GM19035 (cell line): ENCODE data around the gene APMAP.
A peak's percentile ranks its signal among the peaks of the same experiment; 100 is the strongest.
"Not testable (repeated sequence)": the region's sequence is repeated elsewhere in the genome, so short reads cannot be mapped to it uniquely, and the experiment has no call there.

Experiments
- ATAC-seq: cut with Tn5 transposase; IDR thresholded peaks from one replicate; pipeline ENCODE4 v1.9.1; 2021; ENCODE audit not compliant: unreplicated experiment

APMAP gene

GRCh38 chr20:25008388-25009217 lies 16.1 kb upstream of the APMAP start:
- ATAC-seq = no peak

- ATAC-seq = no peak
Observed at GRCh38 chr20:25007491-25008305, 15.1 kb upstream of the APMAP start.

GRCh38 chr20:25006431-25007167 lies 14.0 kb upstream of the APMAP start:
- ATAC-seq = no peak

- no peak for ATAC-seq
Observed at GRCh38 chr20:25005661-25006060, 13.1 kb upstream of the APMAP start.

- ATAC-seq = no peak
Observed at GRCh38 chr20:25005220-25005619, 12.7 kb upstream of the APMAP start.

- ATAC-seq = no peak
Observed at GRCh38 chr20:25003002-25003401, 10.5 kb upstream of the APMAP start.

GRCh38 chr20:25001323-25001722 lies 8.8 kb upstream of the APMAP start:
- not testable (repeated sequence) for ATAC-seq

GRCh38 chr20:25000268-25000801 lies 7.8 kb upstream of the APMAP start:
- no peak for ATAC-seq

- ATAC-seq = no peak
Observed at GRCh38 chr20:24999568-24999967, 7.0 kb upstream of the APMAP start.

GRCh38 chr20:24998631-24999445 lies 6.3 kb upstream of the APMAP start:
- no peak for ATAC-seq

- no peak for ATAC-seq
Observed at GRCh38 chr20:24998121-24998520, 5.6 kb upstream of the APMAP start.

GRCh38 chr20:24996449-24997377 lies 4.2 kb upstream of the APMAP start:
- ATAC-seq = no peak

GRCh38 chr20:24995741-24996448 lies 3.3 kb upstream of the APMAP start:
- ATAC-seq = no peak

- ATAC-seq = no peak
Observed at GRCh38 chr20:24994470-24995368, 2.2 kb upstream of the APMAP start.

- ATAC-seq = no peak
Observed at GRCh38 chr20:24994186-24994465, 1.6 kb upstream of the APMAP start.

- ATAC-seq = no peak
Observed at GRCh38 chr20:24993337-24994185, 1.0 kb upstream of the APMAP start.

GRCh38 chr20:24991897-24992486 lies 559 bp downstream of the APMAP start:
- ATAC-seq = peak; percentile 37
